HG03135 (cell line): Measurements from ENCODE around the gene PAX5.

Experiments used
- ATAC-seq: cut with Tn5 transposase; IDR thresholded peaks from one replicate; pipeline ENCODE4 v1.9.1; 2021; ENCODE audit warnings: mild to moderate bottlenecking, moderate library complexity; ENCODE audit not compliant: unreplicated experiment

The PAX5 gene

GRCh38 chr9:36818242-36818938 lies 215.7 kb downstream of the PAX5 start:
- ATAC-seq = no peak

GRCh38 chr9:36817160-36817834 lies 216.8 kb downstream of the PAX5 start:
- no peak for ATAC-seq

GRCh38 chr9:36816371-36816770 lies 217.7 kb downstream of the PAX5 start:
- no peak for ATAC-seq

GRCh38 chr9:36815566-36816348 lies 218.3 kb downstream of the PAX5 start:
- no peak for ATAC-seq

- no peak for ATAC-seq
Measured at GRCh38 chr9:36815023-36815422, 219.0 kb downstream of the PAX5 start.

GRCh38 chr9:36813154-36813553 lies 220.9 kb downstream of the PAX5 start:
- ATAC-seq = no peak

GRCh38 chr9:36812556-36812955 lies 221.5 kb downstream of the PAX5 start:
- no peak for ATAC-seq

GRCh38 chr9:36808251-36808650 lies 225.8 kb downstream of the PAX5 start:
- no peak for ATAC-seq

GRCh38 chr9:36803961-36804360 lies 230.1 kb downstream of the PAX5 start:
- no peak for ATAC-seq

GRCh38 chr9:36802201-36802920 lies 231.7 kb downstream of the PAX5 start:
- ATAC-seq = no peak

- no peak for ATAC-seq
Measured at GRCh38 chr9:36800455-36800854, 233.6 kb downstream of the PAX5 start.

- ATAC-seq = no peak
Measured at GRCh38 chr9:36798350-36799065, 235.6 kb downstream of the PAX5 start.

GRCh38 chr9:36797471-36798220 lies 236.4 kb downstream of the PAX5 start:
- no peak for ATAC-seq

GRCh38 chr9:36796671-36797419 lies 237.2 kb downstream of the PAX5 start:
- no peak for ATAC-seq

- ATAC-seq = no peak
Measured at GRCh38 chr9:36794461-36794860, 239.6 kb downstream of the PAX5 start.

- no peak for ATAC-seq
Measured at GRCh38 chr9:36793277-36793676, 240.8 kb downstream of the PAX5 start.

GRCh38 chr9:36791222-36791950 lies 242.7 kb downstream of the PAX5 start:
- no peak for ATAC-seq

GRCh38 chr9:36789886-36790285 lies 244.2 kb downstream of the PAX5 start:
- no peak for ATAC-seq
